Stimulated activated CD8-positive, alpha-beta memory T cell treated with anti-CD3 and anti-CD28 coated beads, Interleukin-7, amount 100 ng/mL, for 4 hours (primary cell): ENCODE results near the gene GPD2.

Experiments
- DNase-seq, 2 donors: peaks; one replicate each; pipeline ENCODE4 v3.0.0-alpha.2; 2020; ENCODE audit warnings: low read depth in 2 of 2

GPD2 gene

DNA sequence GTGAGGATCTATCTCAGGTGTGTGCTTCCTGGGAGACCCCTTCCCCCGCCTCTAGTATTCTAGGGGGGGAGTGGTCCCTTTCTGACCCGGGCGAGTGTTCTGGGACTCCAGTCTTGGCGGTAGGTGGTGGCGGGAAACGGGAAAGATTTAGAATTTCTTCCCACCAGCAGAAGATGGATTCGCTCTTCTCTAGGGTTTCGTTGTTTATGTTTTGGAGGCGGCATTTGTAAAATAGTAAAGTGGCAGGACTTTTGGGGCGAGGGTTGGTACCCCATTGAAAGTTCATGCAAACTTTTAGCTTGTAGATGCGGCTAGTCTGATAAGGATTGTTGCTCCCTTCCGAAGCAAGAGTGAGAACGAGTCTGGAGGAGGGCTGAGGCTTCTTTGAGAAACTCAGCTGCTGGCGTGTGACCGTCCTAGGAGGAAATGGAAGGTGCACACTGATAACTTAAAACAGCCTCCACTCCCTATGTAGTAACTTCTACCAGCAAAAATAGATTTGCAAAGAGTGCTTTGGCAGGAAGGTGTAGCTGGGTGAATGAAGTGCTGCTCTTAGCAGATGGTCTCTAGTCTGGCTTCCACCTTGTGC lies 412 bp downstream of the GPD2 start:
- no peak for DNase-seq

DNA sequence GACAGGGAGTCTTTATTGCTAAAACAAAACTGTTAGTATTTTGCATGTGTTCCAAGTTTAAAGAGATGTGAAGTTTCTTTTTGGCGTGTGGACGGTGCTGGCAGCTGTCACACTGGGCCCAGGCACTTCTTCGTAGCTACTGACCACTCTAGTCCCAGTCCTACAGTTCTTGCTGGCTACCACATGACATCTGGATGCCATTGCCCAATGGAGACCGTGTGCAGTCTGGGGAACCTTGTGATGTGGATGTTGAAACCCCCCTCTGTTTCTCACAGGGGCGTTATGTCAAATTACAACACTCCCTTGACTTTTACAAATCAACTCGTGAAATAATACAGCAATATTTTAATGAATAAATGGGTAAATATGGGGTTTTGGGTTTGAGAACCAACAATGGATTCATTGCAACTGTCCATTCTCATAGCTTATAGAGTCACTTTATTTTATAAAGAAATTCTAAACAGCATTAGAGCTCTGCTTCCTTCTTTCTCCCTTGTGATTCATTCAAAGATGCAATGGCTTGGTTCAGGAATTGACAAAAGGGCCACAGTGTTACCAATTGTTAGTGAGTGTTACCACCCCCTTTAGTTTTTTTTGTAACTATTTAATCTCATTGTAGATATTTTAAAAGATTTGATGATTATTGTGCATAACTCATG lies 1.2 kb downstream of the GPD2 start:
- no peak for DNase-seq

DNA sequence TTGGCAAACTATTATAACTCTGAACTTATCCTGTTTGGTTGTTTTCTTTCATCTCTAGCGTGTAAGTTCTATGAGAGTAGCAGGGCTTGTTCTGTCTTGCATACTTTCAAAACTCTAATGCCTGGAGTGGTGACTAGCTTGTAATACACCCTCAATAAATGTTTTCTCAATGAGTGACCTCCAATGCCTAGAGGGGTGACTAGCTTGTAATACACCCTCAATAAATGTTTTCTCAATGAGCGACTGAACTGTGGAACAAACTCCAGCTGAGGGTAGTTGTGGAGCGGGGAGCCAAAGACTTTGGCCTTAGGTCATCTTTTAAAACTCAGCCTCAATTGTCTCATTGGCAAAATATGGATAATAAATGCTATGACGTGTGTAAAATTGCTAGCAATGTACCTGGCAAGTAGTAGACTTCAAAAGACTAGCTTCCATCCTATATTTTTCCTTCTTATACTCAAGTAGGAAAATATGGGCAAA lies 1.8 kb downstream of the GPD2 start:
- DNase-seq: no peak

GRCh38 chr2:156443089-156443488 lies 6.9 kb downstream of the GPD2 start:
- no peak for DNase-seq

DNA sequence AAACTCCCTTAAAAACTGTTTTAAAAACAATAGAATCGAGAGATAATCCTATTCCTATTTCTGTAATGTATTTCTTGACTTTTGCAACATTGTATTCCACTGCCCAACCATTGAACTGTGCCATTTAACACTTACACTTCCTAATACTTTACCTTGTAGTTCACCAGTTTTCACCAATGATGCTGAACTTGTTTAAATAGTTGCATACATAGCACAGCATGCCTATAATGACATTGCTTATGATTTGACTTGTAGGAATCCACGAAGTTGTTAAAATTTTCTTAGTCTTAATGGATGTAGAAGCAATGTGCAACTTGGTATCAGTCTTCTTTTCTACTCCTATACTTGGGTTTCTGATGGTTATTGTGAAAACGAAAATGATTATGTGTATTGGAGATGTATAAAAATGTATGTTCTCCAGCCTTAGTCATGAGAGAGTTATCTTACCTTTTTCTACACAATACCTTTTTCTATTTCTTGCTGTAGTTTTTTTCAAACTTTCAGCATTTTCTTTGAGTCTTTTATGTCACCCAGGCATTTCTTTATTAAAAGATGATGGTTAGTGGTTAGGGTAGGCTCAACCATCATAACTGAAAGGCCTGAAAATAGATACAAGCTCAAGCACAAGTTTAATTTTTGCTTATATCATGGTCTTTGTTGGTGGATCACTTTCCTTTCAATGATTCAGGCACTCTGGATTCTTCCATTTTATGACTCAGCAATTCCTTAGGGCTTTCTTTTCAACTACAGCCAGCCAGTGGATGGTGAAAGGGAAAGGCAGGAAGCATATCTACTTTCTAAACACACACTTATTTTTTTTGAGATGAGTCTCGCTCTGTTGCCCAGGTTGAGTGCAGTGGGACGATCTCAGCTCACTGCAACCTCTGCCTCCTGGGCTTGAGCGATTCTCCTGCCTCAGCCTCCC lies 9.4 kb downstream of the GPD2 start:
- no peak for DNase-seq

DNA sequence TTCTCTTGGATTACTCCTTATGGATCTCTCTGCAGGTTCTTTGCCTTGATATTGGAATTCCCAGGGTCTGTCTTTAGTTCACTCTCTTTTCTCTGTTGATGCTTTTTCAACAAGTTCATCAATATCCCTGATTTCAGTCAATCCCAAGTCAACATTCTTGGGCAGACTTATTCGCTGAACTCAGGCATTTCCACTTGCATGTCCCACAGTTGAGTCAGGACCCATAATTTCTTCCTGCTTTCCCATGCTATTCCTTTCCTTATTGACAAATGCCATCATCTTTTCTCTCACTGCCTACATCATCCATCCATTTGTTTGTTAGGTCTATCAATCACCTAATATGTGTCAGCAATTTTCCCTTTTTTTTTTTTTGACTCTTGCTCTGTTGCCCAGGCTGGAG lies 11.6 kb downstream of the GPD2 start:
- no peak for DNase-seq

- no peak for DNase-seq
Observed at GRCh38 chr2:156448766-156449165, 12.6 kb downstream of the GPD2 start.

DNA sequence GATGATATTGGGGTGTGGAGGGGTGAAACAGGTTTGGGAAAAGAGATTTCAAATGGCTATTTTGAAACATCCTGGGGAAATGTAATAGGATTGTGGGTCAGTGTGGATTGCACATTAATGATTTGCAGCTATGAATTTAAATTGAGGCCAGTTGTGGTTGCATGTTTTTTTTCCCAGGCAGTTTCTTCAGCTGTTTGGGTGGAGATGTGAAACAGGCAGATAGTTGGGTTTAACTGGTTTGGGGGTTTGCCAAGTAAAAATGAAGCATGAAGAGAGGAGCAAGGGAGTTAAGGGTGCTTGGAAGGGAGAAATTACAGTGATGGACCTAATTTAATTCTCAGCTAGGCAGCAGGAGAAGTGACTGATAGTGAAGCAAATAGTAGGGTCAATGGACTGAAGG lies 16.8 kb downstream of the GPD2 start:
- DNase-seq: no peak

DNA sequence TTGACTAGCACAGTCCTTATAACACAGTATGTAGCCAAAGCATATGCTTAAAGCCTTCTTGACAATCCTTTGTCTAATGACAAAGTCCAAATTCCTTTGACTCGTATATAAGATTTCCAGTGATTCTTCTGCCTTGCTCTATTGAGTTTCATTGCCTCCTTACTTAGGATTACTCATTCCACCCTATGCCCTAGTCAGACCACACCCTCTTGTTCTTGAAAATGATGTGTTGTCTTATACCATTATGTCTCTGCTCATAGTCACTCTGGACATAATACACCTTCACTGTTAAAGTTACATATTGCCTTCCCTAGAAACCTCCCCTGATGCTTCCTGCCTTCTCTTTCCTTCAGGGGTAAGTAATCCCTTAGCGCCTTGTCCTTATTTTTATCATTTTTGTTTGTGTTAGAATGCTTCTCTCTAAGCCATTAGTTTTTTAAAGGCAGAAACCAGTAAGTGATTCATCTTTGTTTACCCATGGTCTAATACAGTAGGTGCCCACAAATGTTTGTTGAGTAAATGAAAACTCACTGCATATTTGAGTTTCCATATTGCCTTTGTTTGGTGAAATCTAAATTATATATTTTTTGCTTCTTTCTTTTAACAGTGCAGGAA lies 19.3 kb downstream of the GPD2 start:
- DNase-seq: no peak

DNA sequence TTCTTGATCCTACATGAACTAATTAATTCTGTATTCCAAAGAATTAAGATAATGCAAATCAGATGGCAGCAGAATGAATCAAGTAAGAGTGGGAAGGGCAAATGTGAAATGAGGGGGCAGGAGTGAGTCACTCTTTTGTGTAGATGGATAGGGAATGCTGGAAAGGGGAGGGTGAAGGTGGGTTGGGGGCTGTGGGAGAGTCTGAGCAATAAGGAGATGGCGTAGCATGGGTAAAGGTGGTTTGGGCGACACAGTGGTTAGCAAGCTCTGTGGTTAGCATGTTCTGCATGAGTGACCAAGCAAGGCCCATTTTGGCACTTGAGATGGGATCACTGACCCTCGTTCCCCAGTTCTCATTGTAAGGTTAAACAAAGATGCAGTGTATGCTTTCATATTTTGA lies 20.4 kb downstream of the GPD2 start:
- no peak for DNase-seq

GRCh38 chr2:156457523-156458517 lies 21.6 kb downstream of the GPD2 start:
- DNase-seq: no peak

GRCh38 chr2:156459720-156460119 lies 23.5 kb downstream of the GPD2 start:
- DNase-seq: no peak

- no peak for DNase-seq
Observed at GRCh38 chr2:156464106-156464505, 27.9 kb downstream of the GPD2 start.

GRCh38 chr2:156465573-156465972 lies 29.4 kb downstream of the GPD2 start:
- no peak for DNase-seq

DNA sequence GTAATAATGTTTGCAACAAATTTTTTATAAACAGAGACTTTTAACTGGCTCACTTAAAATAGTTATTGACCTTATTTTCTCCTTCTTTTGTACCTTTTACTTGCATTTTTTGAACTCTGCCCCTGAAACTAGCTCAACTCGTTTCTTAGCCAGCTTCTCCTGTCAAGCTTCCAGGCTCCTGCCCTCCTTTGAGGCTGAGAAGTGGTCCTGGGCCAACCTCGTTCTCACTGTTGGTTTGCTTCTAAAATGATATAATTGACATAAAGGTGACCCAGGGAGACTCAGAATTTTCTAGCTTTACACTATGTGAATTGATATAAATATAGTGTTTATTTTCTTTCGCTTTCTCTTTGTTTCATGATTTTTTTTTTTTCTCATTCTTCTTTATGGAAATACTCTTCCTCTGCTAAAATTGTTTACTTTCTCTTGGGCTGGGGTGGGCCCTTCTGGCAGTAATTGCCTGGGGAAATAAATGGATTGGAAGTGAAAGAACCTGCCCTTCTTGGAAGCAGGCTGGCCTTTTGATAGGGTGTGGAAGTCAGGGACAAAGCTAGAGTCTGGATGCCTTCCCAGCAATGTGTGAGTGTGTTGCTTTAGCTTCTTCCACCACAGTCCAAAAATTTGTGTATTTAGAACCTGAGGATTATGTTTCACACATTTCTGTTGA lies 30.7 kb downstream of the GPD2 start:
- DNase-seq: no peak

GRCh38 chr2:156470975-156471583 lies 34.9 kb downstream of the GPD2 start:
- no peak for DNase-seq

GRCh38 chr2:156471762-156472161 lies 35.6 kb downstream of the GPD2 start:
- no peak for DNase-seq

DNA sequence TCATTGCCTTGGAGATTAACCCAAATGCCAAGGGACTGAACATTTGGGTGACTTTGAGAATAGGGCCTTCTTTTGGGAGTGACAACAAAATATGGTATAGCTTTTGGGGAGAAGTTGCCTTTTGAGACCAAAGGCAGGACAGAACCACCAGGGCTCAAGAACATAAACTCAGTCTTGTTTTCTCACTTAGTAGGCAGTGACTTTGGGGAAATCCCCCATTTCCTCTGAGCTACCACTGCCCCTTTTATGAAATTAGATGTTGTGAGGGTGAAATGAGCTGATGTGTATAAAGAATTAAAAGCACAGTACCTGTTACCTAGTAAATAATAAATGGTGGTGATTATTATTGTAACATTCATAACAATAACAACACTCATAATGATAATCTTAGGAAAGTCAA lies 36.5 kb downstream of the GPD2 start:
- DNase-seq: no peak

GRCh38 chr2:156473445-156473844 lies 37.3 kb downstream of the GPD2 start:
- DNase-seq: no peak

DNA sequence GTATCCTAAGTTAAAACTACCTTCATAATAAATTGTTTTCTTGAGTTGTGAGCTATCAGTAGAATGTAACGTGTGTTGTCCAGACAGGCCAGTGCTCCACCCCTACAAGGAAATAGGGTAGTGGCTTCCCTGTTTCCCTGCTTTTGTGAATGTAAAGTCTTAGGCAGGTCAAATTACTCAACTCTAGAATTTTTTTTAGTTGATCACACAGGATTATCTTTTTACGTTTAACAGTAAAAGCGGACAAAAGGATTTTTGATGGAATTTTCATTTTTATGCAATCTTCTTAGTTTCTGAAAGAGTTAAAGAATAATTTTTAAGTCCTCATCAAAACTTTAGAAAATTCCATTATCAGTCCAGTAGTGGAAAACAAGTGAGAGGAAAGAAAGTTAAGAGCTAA lies 38.2 kb downstream of the GPD2 start:
- no peak for DNase-seq
